HG02852 (cell line): Measurements from ENCODE around the gene VGLL4.
"Not testable (repeated sequence)": the region's sequence is repeated elsewhere in the genome, so short reads cannot be mapped to it uniquely, and the experiment has no call there.

Experiments
- ATAC-seq: cut with Tn5 transposase; IDR thresholded peaks from one replicate; pipeline ENCODE4 v1.9.1; 2021; ENCODE audit warnings: mild to moderate bottlenecking, moderate library complexity; ENCODE audit not compliant: unreplicated experiment

VGLL4 gene

DNA sequence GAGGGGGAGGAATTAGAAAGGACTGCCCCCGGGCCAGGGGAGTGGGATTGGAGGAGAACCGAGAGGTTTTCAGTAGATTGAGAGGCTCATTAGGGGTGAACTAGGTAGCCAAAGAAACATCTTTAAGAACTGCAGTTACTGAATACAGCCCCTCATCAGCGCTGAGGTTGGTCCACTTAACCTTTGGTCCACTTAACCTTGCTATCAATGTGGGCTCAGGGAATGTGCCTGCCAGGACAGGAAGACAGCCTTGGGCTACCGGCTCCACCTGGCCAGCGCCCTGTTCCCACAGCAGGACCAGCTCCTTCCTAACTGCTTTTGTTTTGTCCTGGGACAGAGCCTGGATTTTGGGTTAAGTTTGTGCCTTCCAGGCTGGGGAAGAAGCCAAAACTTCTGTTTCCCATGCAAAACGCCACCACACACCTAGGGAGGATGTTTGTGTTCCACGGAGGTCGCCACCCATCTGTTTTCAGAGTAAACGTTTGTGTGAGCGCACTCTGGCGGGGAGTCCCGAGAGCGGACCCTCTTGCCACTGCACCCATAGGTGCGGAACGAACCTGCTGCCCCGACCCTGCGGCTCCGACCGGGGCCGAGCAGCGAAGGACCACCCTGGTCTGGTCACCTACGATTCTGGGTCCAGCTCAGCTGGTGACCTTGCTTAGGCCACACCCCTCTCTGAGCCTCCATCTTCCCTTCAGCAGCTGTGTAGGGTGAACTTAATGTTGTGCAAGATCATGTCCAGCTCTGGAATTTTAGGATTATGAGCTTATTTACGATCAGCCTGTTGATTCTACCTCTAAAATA, 107.4 kb downstream of the VGLL4 start:
- ATAC-seq: no peak

- no peak for ATAC-seq
These were observed 108.3 kb downstream of the VGLL4 start for GRCh38 chr3:11535243-11535960.

DNA sequence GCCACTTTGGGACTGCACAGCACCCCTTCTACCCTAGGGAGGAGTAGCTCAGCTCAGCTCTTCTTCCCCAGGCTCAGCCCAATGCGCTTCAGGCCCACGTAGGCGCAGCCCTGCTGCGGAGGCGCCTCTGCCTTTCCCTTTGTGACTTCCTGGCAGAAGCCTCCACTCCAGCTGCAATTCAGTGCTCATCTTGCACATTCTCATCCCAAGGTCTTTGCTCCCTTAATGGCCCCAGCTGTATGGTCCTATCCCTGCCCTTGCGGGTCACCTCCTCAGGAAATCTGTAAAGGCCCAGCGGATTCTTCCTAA, 109.0 kb downstream of the VGLL4 start:
- ATAC-seq: no peak

GRCh38 chr3:11534011-11534792, 109.5 kb downstream of the VGLL4 start:
- no peak for ATAC-seq

DNA sequence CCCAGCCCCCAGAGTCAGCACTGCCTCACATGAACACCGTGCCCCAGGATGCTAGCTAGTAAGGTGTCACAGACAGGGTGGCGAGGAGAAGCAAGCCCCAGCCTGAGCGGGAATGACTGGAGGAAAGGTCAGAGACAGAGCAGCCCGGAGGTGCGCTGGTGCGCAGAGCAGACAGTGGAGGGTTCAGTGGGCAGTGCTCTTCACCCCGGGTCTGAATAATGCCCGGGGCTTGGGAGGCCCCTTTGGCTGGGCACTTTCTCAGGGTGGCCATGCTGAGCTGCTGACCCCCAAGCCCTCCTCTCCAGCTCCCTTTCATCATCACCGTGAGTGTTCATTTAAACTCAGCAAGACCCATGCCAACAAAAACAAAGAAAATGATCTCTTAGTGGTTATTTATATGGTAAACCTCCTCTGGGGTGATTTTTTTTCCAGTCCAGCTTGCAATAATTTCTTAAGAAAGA, 110.8 kb downstream of the VGLL4 start:
- no peak for ATAC-seq

- no peak for ATAC-seq
These were observed 113.5 kb downstream of the VGLL4 start for GRCh38 chr3:11530153-11530721.

DNA sequence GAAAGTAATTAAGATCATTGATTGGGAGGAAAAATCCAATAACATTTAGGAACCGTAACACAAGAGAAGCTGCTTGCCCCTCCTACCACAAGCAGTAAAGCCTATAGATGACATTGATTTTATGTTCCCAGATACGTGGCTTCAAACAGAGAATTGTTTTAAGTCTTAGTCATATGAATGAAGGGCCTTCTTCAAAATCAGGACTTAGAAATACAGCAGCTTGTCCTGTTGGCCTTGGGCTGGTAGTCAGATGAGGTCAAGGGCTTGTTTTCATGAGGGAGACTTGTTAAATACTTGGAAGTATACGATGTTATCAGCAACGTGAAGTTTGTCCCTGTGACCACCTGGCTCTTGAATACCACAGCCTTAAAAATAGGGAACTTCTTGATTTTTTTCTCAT, 114.4 kb downstream of the VGLL4 start:
- no peak for ATAC-seq

DNA sequence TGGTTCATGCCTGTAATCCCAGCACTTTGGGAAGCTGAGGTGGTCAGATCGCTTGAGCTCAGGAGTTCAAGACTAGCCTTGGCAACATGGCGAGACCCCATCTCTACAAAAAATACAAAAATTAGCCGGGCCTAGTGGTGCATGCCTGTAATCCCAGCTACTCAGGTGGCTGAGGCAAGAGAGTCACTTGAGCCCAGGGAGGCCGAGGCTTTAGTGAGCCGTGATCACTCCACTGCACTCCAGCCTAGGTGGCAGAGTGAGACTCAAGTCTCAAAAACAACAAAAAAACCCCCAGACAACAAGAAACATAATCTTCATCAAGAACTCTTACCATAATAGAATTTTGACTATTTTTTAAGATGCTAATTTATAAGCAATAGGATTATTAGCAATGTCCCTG, 117.6 kb downstream of the VGLL4 start:
- not testable (repeated sequence) for ATAC-seq

GRCh38 chr3:11523572-11524101, 120.1 kb downstream of the VGLL4 start:
- ATAC-seq: no peak

DNA sequence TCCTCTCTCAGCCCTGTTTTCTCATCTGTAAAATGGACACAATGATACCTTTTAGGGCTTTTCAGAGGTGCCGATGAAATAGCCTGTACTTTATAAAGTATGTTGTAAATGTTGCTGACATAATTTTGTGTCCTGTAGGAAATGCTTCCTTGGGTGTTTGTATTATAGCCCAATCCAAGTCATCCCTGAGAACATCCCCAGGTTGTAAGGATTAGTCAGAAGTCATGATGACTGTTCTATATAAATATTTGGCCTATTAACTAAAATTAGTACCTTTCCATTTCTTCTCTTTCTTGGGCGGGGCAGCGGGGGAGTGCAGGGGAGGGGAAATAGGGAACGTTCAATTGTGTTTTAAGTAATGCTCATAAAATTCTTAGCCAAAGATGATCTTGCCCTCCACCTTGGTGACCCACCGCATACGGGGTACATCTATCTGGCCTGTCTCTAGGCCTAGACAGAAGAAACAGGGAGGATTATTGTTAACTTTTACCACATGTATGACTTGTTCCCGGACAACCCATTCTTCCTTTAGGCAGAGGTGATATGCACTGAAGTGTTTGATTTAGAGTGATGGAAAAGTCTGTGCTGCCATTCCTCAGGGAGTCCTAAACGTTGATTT, 120.7 kb downstream of the VGLL4 start:
- no peak for ATAC-seq

GRCh38 chr3:11522398-11522715, 121.4 kb downstream of the VGLL4 start:
- ATAC-seq: no peak

DNA sequence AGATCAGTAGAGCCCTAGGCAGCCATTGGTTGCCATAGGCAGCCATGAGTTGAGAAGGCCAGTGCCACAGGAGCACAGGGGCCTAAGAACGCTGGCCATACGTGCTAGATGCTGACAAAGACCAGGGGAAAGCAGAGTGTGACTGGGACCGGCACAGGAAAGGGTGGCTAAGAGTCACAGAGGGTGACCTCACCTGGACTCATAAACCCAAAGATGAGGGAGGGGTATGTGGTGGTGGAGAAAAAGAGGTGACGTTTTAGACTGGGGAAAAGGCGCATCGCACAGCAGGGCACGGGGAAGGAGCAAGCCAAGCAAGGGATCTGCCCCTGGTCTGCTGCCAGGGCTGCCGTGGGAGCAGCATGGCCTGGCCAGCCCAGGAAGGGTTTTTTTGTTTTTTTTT, 122.5 kb downstream of the VGLL4 start:
- no peak for ATAC-seq

DNA sequence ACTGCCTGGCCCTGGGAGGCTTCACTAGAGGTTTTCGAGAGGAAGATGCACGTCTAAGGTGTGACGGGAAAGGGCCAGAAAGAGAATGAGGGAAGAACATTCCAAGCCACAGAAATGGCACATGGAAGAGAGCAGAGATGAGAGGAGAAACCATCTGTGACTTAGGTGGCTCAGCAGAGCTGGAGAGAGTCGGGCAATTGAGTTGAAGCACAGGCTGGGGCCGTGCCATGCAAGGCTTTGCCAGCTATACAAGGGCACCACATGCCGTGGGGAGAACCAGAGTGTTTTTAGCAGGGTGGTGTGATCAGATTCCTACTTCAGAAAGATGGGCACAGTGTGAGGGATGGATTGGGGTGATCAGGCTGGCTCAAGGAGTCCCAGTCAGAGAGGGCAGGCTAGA, 126.1 kb downstream of the VGLL4 start:
- no peak for ATAC-seq

GRCh38 chr3:11514191-11514821, 129.4 kb downstream of the VGLL4 start:
- no peak for ATAC-seq

DNA sequence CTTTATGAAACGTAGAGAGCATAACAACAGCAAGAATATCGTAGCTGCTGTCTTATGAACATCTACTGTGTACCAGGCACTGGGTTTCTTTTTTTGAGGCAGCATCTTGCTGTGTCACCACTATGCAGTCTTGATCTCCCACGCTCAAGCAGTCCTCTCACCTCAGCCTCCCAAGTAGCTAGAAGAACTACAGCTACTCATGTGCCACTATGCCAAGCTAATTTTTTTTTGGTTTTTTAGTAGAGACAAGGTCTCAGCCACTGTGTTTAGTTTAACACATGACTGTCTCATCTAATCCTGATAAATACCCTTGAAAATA, 129.9 kb downstream of the VGLL4 start:
- ATAC-seq: no peak

GRCh38 chr3:11513125-11513816, 130.4 kb downstream of the VGLL4 start:
- ATAC-seq: not testable (repeated sequence)

DNA sequence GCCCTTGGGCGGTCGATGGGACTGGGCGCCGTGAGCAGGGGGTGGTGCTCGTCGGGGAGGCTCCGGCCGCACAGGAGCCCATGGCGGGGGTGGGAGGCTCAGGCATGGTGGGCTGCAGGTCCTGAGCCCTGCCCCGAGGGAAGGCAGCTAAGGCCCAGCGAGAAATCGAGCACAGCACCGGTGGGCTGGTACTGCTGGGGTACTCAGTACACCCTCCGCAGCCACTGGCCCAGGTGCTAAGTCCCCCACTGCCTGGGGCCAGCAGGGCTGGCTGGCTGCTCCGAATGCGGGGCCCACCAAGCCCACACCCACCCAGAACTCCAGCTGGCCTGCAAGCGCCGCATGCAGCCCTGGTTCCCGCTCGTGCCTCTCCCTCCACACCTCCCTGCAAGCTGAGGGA, 132.1 kb downstream of the VGLL4 start:
- not testable (repeated sequence) for ATAC-seq

GRCh38 chr3:11510356-11510755, 133.4 kb downstream of the VGLL4 start:
- ATAC-seq: no peak

DNA sequence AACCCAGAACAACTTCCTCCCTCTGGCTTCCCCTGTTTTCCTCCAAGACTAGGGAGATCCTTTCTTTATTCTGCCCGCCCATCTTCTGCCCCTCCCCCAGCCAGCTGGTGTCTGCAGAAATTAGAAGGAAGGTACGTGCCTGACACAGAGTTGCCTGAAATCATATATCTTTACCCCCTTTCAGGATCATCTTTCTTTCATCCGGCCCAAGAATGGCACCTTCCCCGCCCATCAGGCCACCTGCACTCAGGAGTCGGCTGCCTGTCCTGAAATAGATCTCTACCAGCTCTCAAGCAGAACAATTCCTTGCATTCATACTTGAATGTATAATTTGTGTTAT, 133.7 kb downstream of the VGLL4 start:
- no peak for ATAC-seq
